ENCODE results near the gene PMEL. TPM values are rescaled to one million over a fixed set of nuclear protein-coding genes. Genes with fewer than 3 reads are reported as not detected.
"Not testable (repeated sequence)": the region's sequence is repeated elsewhere in the genome, so short reads cannot be mapped to it uniquely, and the experiment has no call there.

PMEL gene
- total RNA-seq, 2 experiments from 2014 or later = 0.25 to 0.28 TPM

DNA sequence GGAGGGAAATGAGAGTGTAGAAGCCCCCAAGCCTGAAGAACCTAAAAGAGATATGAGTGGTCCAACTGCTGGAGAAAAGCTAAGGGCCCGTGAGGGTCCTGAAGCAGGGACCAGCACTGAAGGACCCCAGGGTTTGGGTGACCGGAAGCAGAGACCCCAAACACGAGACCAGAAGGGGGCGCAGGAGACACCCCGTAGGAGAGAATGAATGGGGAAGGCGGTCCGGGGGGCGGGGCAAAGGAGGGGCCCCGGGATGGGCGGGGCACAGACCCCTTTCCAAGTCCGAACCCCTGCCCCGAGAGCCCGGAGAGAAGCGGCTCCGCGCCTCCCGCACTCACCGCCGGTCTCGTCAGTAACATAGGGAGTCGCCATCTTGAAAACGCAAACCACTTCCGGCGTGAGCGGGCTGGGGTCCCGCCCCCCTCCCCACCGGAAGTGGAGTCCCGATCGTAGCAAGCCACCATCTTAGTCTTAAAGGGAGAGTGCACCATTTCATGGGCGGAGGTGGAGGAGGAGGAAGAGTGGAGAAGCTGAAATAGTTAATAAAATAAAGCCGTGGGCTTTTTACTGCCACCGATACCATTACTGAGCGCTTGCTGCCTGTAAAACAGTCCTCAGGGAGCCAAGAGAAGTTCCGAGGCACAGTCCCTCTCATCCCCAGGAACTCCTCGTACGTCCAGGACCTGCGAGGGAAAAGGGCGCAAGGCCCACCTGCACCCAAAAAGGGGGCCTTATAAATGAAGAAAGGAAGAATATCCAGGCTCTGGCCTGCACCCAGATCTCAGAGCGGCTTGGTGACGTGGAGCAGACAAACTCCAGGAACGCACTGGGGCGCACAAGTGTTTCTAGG, 38.9 kb downstream of the PMEL start:
- Mint-ChIP-seq H3K27ac (peak overlapping the region; percentile 99), H3K36me3 (peaks cover 41% of the 10 kb centered on the region), H3K27me3 (peaks cover 3% of the 10 kb centered on the region), H3K4me1 (peaks cover 42% of the 10 kb centered on the region), H3K4me3 (peak overlapping the region; percentile 99), H3K9me3 (no peaks in the 10 kb centered on the region)
- DNase-seq = peak; percentile 90

DNA sequence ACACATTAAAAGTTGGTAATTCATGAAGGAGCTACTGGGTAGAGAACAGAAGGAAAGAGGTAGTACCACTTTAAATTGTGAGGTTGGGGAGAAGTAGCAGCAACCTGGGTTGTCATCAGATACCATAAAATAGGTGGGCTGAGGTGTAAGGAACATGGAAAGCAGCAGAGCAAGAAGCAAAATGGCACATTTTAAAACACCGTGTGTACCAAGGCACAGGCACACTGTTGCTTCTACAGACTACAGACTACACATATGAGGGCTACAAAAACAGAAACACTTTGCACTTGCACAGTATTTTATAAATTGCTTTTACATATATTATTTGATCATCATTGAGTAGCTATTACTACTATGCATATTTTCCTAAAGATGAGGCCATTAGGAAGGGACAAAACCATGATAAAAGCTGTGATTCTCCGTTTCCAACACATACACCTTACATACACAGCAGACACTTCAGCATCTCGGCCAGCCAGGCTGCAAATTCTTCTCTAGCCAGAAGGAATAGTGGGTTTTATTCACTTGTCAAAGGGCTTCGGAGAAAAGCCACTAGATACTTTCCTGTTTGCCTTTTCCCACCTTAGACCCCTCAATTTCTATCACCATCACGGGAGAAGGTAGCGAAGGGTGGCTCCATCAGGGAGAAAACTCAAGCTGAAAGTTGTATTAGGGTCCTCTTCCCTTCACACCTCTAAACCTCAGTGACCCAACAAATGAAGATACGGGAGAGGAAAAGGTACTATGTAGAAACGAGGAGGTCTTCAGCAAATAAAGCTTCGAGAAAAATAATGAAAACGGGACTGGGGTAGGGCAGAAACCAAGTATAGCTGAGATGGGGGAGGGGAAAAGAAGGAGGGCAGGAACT, 39.7 kb downstream of the PMEL start:
- Mint-ChIP-seq H3K27ac (peak overlapping the region; percentile 99), H3K27me3 (peaks cover 3% of the 10 kb centered on the region), H3K36me3 (peaks cover 34% of the 10 kb centered on the region), H3K4me3 (peak overlapping the region; percentile 99), H3K4me1 (peaks cover 48% of the 10 kb centered on the region), H3K9me3 (no peaks in the 10 kb centered on the region)
- DNase-seq = peak; percentile 16

DNA sequence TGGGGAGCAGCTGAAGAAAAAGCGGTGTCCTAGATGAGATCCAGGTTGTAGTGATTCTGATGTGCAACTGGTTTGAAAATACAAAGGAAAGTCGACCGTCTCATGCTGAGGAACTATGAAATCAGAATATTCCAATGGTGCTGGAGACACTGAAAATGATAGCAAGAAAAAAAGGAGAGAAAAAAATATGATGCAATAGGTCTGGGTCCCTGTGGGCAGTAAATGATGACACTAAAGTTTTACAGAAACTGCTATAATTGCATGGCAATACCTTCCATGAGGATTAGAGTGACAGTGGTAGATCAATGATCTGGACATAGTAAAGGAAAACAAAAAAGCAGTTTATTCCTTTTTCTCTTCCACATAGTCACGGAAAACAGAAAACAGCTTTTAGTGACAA, 40.5 kb downstream of the PMEL start:
- no peak for DNase-seq
- Mint-ChIP-seq H3K4me3 (peak overlapping the region; percentile 99), H3K36me3 (peaks cover 32% of the 10 kb centered on the region), H3K9me3 (no peaks in the 10 kb centered on the region), H3K27me3 (peaks cover 3% of the 10 kb centered on the region), H3K4me1 (peaks cover 45% of the 10 kb centered on the region), H3K27ac (peak overlapping the region; percentile 99)

DNA sequence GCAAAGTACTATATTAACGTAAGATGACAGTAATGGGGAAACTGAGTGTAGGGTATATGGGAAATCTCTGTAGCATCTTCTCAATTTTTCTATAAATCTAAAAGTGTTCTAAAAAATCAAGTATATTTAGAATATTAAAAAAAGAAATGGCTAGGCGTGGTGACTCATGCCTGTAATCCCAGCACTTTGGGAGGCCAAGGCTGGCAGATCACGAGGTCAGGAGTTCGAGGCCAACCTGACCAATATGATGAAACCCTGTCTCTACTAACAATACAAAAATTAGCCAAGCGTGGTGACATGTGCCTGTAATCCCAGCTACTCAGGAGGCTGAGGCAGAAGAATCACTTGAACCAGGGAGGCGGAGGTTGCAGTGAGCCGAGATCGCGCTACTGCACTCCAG, 42.2 kb downstream of the PMEL start:
- peaks cover 34% of the 10 kb centered on the region for H3K4me1 Mint-ChIP-seq
- H3K36me3 Mint-ChIP-seq = peaks cover 33% of the 10 kb centered on the region
- H3K4me3 Mint-ChIP-seq, H3K27me3 Mint-ChIP-seq, DNase-seq, H3K9me3 Mint-ChIP-seq: not testable (repeated sequence)
- peak overlapping the region; percentile 66 for H3K27ac Mint-ChIP-seq

- DNase-seq = no peak
Observed at GRCh38 chr12:55922126-55922525, 43.7 kb downstream of the PMEL start.

GRCh38 chr12:55919032-55919431, 46.8 kb downstream of the PMEL start:
- DNase-seq, H3K9me3 Mint-ChIP-seq, H3K27ac Mint-ChIP-seq, H3K4me3 Mint-ChIP-seq, H3K27me3 Mint-ChIP-seq: not testable (repeated sequence)
- Mint-ChIP-seq H3K4me1 (peaks cover 40% of the 10 kb centered on the region), H3K36me3 (peaks cover 38% of the 10 kb centered on the region)

More at GRCh38 chr12:55922126-55922525, 43.7 kb downstream of the PMEL start:
- Mint-ChIP-seq H3K36me3 (peaks cover 28% of the 10 kb centered on the region), H3K4me3 (no peak overlapping the region), H3K27ac (no peak overlapping the region), H3K4me1 (peaks cover 34% of the 10 kb centered on the region), H3K27me3 (peaks cover 3% of the 10 kb centered on the region), H3K9me3 (no peaks in the 10 kb centered on the region)

DNA sequence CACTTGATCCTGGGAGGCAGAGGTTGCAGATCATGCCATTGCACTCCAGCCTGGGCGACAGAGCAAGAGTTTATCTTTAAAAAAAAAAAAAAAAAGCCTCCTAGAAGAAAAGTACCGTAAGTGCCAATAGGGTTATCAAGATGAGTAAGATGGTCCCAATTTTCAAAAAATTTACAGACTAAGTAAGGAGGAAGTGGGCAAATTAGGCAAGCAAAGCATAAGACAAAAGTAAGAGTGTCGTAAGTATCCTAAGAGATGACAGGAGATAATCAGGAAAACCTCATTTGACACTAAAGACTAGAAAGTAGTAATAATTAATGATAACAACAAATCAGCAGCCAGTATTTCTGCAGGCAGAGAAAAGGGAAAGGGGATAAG, 50.4 kb downstream of the PMEL start:
- Mint-ChIP-seq H3K9me3 (no peaks in the 10 kb centered on the region), H3K4me1 (peaks cover 32% of the 10 kb centered on the region), H3K4me3 (no peak overlapping the region), H3K36me3 (peaks cover 41% of the 10 kb centered on the region), H3K27ac (peak overlapping the region; percentile 31), H3K27me3 (no peaks in the 10 kb centered on the region)
- no peak for DNase-seq

- Mint-ChIP-seq H3K4me3 (no peak overlapping the region), H3K9me3 (no peaks in the 10 kb centered on the region), H3K27me3 (no peaks in the 10 kb centered on the region), H3K27ac (peak overlapping the region; percentile 27), H3K4me1 (peaks cover 35% of the 10 kb centered on the region), H3K36me3 (peaks cover 38% of the 10 kb centered on the region)
- DNase-seq = no peak
Observed at GRCh38 chr12:55912908-55913307, 52.9 kb downstream of the PMEL start.

DNA sequence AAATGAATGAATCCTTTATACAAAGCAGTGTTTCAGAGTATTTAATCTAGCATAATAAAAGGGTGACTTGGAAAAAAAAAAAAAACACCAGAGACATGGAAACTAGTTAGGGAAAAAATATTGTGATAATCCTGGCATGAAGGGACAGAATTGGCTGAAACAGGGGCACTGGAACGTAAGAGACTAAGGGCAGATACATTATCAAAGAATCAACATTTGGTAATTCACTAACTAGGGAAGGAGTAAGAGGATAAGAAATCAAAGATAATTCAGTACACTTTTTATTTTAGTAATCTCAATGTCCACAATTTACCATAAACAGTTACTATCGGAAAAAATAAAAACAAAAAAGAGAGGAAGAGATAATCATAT, 56.3 kb downstream of the PMEL start:
- H3K36me3 Mint-ChIP-seq = peaks cover 17% of the 10 kb centered on the region
- DNase-seq = no peak
- no peak overlapping the region for H3K4me3 Mint-ChIP-seq
- no peak overlapping the region for H3K27ac Mint-ChIP-seq
- H3K9me3 Mint-ChIP-seq = no peaks in the 10 kb centered on the region
- peaks cover 18% of the 10 kb centered on the region for H3K4me1 Mint-ChIP-seq
- no peaks in the 10 kb centered on the region for H3K27me3 Mint-ChIP-seq

DNA sequence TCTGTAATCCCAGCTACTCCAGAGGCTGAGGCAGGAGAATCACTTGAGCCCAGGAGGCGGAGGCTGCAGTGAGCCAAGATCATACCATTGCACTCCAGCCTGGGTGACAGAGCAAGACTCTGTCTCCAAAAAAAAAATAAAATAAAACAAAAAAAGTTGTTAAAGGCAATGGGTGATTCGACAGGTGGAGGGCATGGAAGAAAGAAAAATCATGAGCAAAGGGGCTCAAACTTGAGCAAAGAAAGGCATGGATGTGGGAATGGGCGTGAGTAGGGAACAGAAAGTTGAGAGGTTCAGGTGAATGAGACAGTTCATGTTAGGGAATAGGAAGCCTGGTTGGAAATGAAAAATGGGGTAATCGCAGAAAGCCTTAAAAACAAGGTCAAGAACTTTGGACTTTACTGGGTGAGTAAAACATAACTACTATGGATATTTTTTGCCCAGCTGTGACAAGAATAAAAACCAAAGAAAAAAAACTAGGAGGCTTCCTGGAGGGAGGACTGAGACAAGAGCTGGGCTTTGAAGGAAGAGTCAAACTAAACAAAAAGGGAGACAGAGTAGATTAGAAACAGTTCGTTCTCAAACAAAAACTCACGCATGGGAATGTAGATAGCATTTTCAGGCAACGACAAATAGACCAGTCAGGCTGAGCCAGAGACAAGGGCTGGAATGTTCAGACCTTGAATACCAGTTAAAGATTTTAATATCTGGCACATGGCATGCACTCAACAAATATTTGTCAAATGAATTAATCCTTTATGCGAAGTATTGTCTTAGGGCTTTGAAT, 56.9 kb downstream of the PMEL start:
- no peaks in the 10 kb centered on the region for H3K27me3 Mint-ChIP-seq
- no peak overlapping the region for H3K4me3 Mint-ChIP-seq
- H3K9me3 Mint-ChIP-seq = no peaks in the 10 kb centered on the region
- no peak for DNase-seq
- H3K27ac Mint-ChIP-seq = no peak overlapping the region
- H3K4me1 Mint-ChIP-seq = peaks cover 13% of the 10 kb centered on the region
- peaks cover 13% of the 10 kb centered on the region for H3K36me3 Mint-ChIP-seq

DNA sequence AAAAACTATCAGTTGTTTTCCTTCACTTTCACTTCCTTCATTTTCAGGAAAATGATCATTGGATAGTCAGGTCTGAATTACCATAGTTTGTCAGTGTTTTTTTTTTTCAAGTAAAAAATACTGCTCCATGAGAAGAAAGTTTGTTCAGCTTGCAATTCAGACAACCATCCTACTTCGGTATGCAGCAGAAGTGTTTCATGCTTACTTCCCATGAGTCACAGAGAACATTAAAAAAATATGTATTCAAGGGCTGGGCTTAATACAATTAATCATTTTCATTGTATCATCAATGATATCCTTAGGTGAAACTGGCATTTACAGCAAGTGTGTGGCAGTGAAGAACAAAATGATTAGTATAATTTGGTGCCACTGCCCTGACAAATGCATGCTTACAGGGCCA, 59.8 kb downstream of the PMEL start:
- no peaks in the 10 kb centered on the region for H3K27me3 Mint-ChIP-seq
- no peak overlapping the region for H3K27ac Mint-ChIP-seq
- H3K9me3 Mint-ChIP-seq = no peaks in the 10 kb centered on the region
- no peak for DNase-seq
- peaks cover 4% of the 10 kb centered on the region for H3K4me1 Mint-ChIP-seq
- H3K36me3 Mint-ChIP-seq = peaks cover 6% of the 10 kb centered on the region
- H3K4me3 Mint-ChIP-seq = no peak overlapping the region

Other genes starting within 250 kb of the PMEL start
- 10 to 100 TPM; 81.9 to 88.4 TPM for gene BLOC1S1, start 250.0 kb downstream of the PMEL start, total RNA-seq
- 1 to 10 TPM; 4.2 to 6.7 TPM for gene RDH5, start 245.6 kb downstream of the PMEL start, total RNA-seq
- gene CD63, start 237.0 kb downstream of the PMEL start, total RNA-seq = 100 to 1,000 TPM; 113 to 117 TPM
- gene GDF11, start 222.9 kb downstream of the PMEL start, total RNA-seq = 10 to 100 TPM; 11.9 to 12.9 TPM
- gene SARNP, start 148.3 kb downstream of the PMEL start, total RNA-seq = 100 to 1,000 TPM in 1 of 2 experiments, 10 to 100 TPM in 1; 99.6 to 104 TPM
- gene ORMDL2, start 148.0 kb downstream of the PMEL start, total RNA-seq = 10 to 100 TPM; 29.8 to 32.4 TPM
- 10 to 100 TPM; 33.1 to 35.5 TPM for gene DNAJC14, start 136.5 kb downstream of the PMEL start, total RNA-seq
- gene MMP19, start 123.1 kb downstream of the PMEL start, total RNA-seq = not detected
- 10 to 100 TPM; 33.3 to 34.9 TPM for gene PYM1, start 38.1 kb downstream of the PMEL start, total RNA-seq
- 100 to 1,000 TPM; 236 TPM for gene DGKA, start 34.9 kb downstream of the PMEL start, total RNA-seq
- 100 to 1,000 TPM; 111 to 120 TPM for gene CDK2, start 788 bp upstream of the PMEL start, total RNA-seq
- gene RAB5B, start 8.0 kb upstream of the PMEL start, total RNA-seq = 10 to 100 TPM; 24.5 to 25.3 TPM
- 1 to 10 TPM; 4.6 to 4.9 TPM for gene SUOX, start 31.2 kb upstream of the PMEL start, total RNA-seq
- gene IKZF4, start 55.0 kb upstream of the PMEL start, total RNA-seq = 10 to 100 TPM; 22.5 to 22.9 TPM
- gene RPS26, start 75.9 kb upstream of the PMEL start, total RNA-seq = 10 to 100 TPM; 45.1 to 47.7 TPM
- gene ERBB3, start 114.1 kb upstream of the PMEL start, total RNA-seq = under 1 TPM; 0.82 to 0.97 TPM
- 100 to 1,000 TPM; 552 to 588 TPM for gene PA2G4, start 138.5 kb upstream of the PMEL start, total RNA-seq
- gene RPL41, start 150.6 kb upstream of the PMEL start, total RNA-seq = 1,000 to 10,000 TPM; 5,444 to 5,630 TPM
- gene ZC3H10, start 152.2 kb upstream of the PMEL start, total RNA-seq = 1 to 10 TPM; 6.9 to 7.2 TPM
- gene ESYT1, start 162.2 kb upstream of the PMEL start, total RNA-seq = 100 to 1,000 TPM; 153 to 155 TPM
- gene MYL6B, start 186.5 kb upstream of the PMEL start, total RNA-seq = 10 to 100 TPM; 67.9 to 76.2 TPM
- 100 to 1,000 TPM; 751 to 777 TPM for gene MYL6, start 192.3 kb upstream of the PMEL start, total RNA-seq
- 10 to 100 TPM; 78.5 to 92.6 TPM for gene SMARCC2, start 223.4 kb upstream of the PMEL start, total RNA-seq